Cardiac muscle cell (in vitro differentiated cells and primary cell): ENCODE data around the gene SAMSN1. TPM values are rescaled to one million over a fixed set of nuclear protein-coding genes. Genes with fewer than 3 reads are reported as not detected.

Experiments used
- DNase-seq, 2 donors: peaks; one replicate each; pipeline versions ENCODE4 v3.0.0 to v3.0.0-alpha.2; 2010 to 2017; ENCODE audit warnings: low read depth in 1 of 2, low spot score in 1 of 2
- H3K27ac ChIP-seq: fragments of 200-600 bp; sonication (generic); 2 replicates; pipeline ENCODE4 v1.5.1; 2016
- H3K27me3 ChIP-seq: fragments of 200-600 bp; sonication (generic); 2 replicates; pipeline ENCODE4 v1.6.0; 2016; ENCODE audit warnings: control low read depth
- H3K36me3 ChIP-seq: fragments of 200-600 bp; sonication (generic); 2 replicates; pipeline ENCODE4 v1.5.1; 2016; ENCODE audit warnings: control low read depth
- H3K4me1 ChIP-seq: fragments of 200-600 bp; sonication (generic); 2 replicates; pipeline ENCODE4 v1.8.1; 2017; ENCODE audit warnings: low read depth, mild to moderate bottlenecking, mixed run types
- H3K4me3 ChIP-seq: fragments of 200-600 bp; sonication (generic); 2 replicates; pipeline ENCODE4 v1.5.1; 2016; ENCODE audit warnings: mild to moderate bottlenecking
- H3K9me3 ChIP-seq: fragments of 200-600 bp; sonication (generic); 2 replicates; pipeline ENCODE4 v1.5.1; 2017; ENCODE audit warnings: low read depth, mild to moderate bottlenecking, control low read depth
- CTCF ChIP-seq: IDR thresholded peaks from 2 replicates; pipeline ENCODE4 v1.5.1; 2012; ENCODE audit warnings: low read depth, mild to moderate bottlenecking, low read length
- polyA plus RNA-seq: library from polyadenylated mRNA; unstranded; fragments of >200 nt; fragmentation: Nextera tagmentation; extraction: Ambion mirVana; gene quantifications from 2 replicates; pipeline ENCODE4 v1.2.1, GENCODE V29; 2016
- total RNA-seq: library from RNA; depleted of rRNA; stranded (reverse); fragments of >200 nt; gene quantifications from 2 replicates; pipeline ENCODE4 v1.2.3, GENCODE V29; 2016

Gene SAMSN1
- total and polyA plus RNA-seq, 2 experiments from 2014 or later = 0.42 to 1.0 TPM

- Histone ChIP-seq H3K4me3 (no peak overlapping the region), H3K27ac (peak overlapping the region; percentile 90), H3K36me3 (no peaks in the 10 kb centered on the region), H3K9me3 (no peaks in the 10 kb centered on the region), H3K27me3 (no peaks in the 10 kb centered on the region), H3K4me1 (peaks cover 38% of the 10 kb centered on the region)
- TF ChIP-seq CTCF = no peak
- DNase-seq = no peak
These were observed 92.6 kb downstream of the SAMSN1 start for GRCh38 chr21:14453339-14454015.

GRCh38 chr21:14452727-14453241, 93.3 kb downstream of the SAMSN1 start:
- Histone ChIP-seq H3K36me3 (no peaks in the 10 kb centered on the region), H3K4me3 (no peak overlapping the region), H3K27ac (peak overlapping the region; percentile 90), H3K9me3 (no peaks in the 10 kb centered on the region), H3K27me3 (no peaks in the 10 kb centered on the region), H3K4me1 (peaks cover 38% of the 10 kb centered on the region)
- no peak for DNase-seq
- TF ChIP-seq CTCF = no peak

- peak in 1 of 2 donors; percentile 5 for DNase-seq
- Histone ChIP-seq H3K27me3 (no peaks in the 10 kb centered on the region), H3K36me3 (no peaks in the 10 kb centered on the region), H3K4me1 (peaks cover 41% of the 10 kb centered on the region), H3K4me3 (no peak overlapping the region), H3K27ac (no peak overlapping the region), H3K9me3 (no peaks in the 10 kb centered on the region)
- no peak for TF ChIP-seq CTCF
These were observed 93.9 kb downstream of the SAMSN1 start for GRCh38 chr21:14452031-14452726.

GRCh38 chr21:14451546-14451945, 94.6 kb downstream of the SAMSN1 start:
- Histone ChIP-seq H3K36me3 (no peaks in the 10 kb centered on the region), H3K4me3 (no peak overlapping the region), H3K9me3 (no peaks in the 10 kb centered on the region), H3K4me1 (peaks cover 42% of the 10 kb centered on the region), H3K27ac (no peak overlapping the region), H3K27me3 (no peaks in the 10 kb centered on the region)
- DNase-seq = no peak
- no peak for TF ChIP-seq CTCF

GRCh38 chr21:14448784-14449183, 97.3 kb downstream of the SAMSN1 start:
- no peaks in the 10 kb centered on the region for H3K27me3 ChIP-seq
- H3K27ac ChIP-seq = no peak overlapping the region
- no peaks in the 10 kb centered on the region for H3K9me3 ChIP-seq
- no peak overlapping the region for H3K4me3 ChIP-seq
- no peak for DNase-seq
- no peaks in the 10 kb centered on the region for H3K36me3 ChIP-seq
- TF ChIP-seq CTCF = no peak
- peaks cover 29% of the 10 kb centered on the region for H3K4me1 ChIP-seq
